EL (cell line): ENCODE results near the gene PLA2G2D.
"Not testable (repeated sequence)": the region's sequence is repeated elsewhere in the genome, so short reads cannot be mapped to it uniquely, and the experiment has no call there.

ENCODE experiments used
- DNase-seq: peaks from one replicate; pipeline ENCODE4 v3.0.0-alpha.2; 2016

Gene PLA2G2D

GRCh38 chr1:20142001-20142710 lies 22.8 kb upstream of the PLA2G2D start:
- no peak for DNase-seq

GRCh38 chr1:20141466-20141865 lies 22.1 kb upstream of the PLA2G2D start:
- DNase-seq = no peak

- DNase-seq = no peak
Measured at GRCh38 chr1:20141001-20141400, 21.7 kb upstream of the PLA2G2D start.

- DNase-seq = no peak
Measured at GRCh38 chr1:20139776-20140612, 20.7 kb upstream of the PLA2G2D start.

GRCh38 chr1:20138961-20139550 lies 19.7 kb upstream of the PLA2G2D start, which contains the start of gene PLA2G2F:
PLA2G2F (plus strand) TSS chr1:20139323; CDS start chr1:20139428, 105 bp downstream.
- no peak for DNase-seq

GRCh38 chr1:20138346-20138745 lies 19.0 kb upstream of the PLA2G2D start:
- DNase-seq = no peak

GRCh38 chr1:20137604-20138003 lies 18.3 kb upstream of the PLA2G2D start:
- DNase-seq = no peak

GRCh38 chr1:20137055-20137454 lies 17.7 kb upstream of the PLA2G2D start:
- no peak for DNase-seq

GRCh38 chr1:20136249-20136648 lies 16.9 kb upstream of the PLA2G2D start:
- no peak for DNase-seq

- DNase-seq = no peak
Measured at GRCh38 chr1:20134995-20135394, 15.7 kb upstream of the PLA2G2D start.

- not testable (repeated sequence) for DNase-seq
Measured at GRCh38 chr1:20130518-20130917, 11.2 kb upstream of the PLA2G2D start.

GRCh38 chr1:20126806-20127440 lies 7.6 kb upstream of the PLA2G2D start:
- no peak for DNase-seq

GRCh38 chr1:20126041-20126805 lies 6.9 kb upstream of the PLA2G2D start:
- DNase-seq = no peak

GRCh38 chr1:20125100-20125499 lies 5.8 kb upstream of the PLA2G2D start:
- no peak for DNase-seq

- peak; percentile 80 for DNase-seq
Measured at GRCh38 chr1:20124456-20125057, 5.2 kb upstream of the PLA2G2D start.

GRCh38 chr1:20123722-20124455 lies 4.6 kb upstream of the PLA2G2D start:
- DNase-seq = no peak

GRCh38 chr1:20120796-20121195 lies 1.5 kb upstream of the PLA2G2D start:
- DNase-seq = no peak

- DNase-seq = no peak
Measured at GRCh38 chr1:20117236-20117635, 2.1 kb downstream of the PLA2G2D start.

- DNase-seq = no peak
Measured at GRCh38 chr1:20115916-20116315, 3.4 kb downstream of the PLA2G2D start.

- no peak for DNase-seq
Measured at GRCh38 chr1:20115479-20115878, 3.9 kb downstream of the PLA2G2D start.

GRCh38 chr1:20114021-20114648 lies 5.2 kb downstream of the PLA2G2D start:
- no peak for DNase-seq
